ENCODE data around the gene TRPV4. TPM values are rescaled to one million over a fixed set of nuclear protein-coding genes. Genes with fewer than 3 reads are reported as not detected.
"Not testable (repeated sequence)": the region's sequence is repeated elsewhere in the genome, so short reads cannot be mapped to it uniquely, and the experiment has no call there.

The TRPV4 gene
- total RNA-seq, 2 donors from 2014 or later, result 5.2 to 6.3 TPM

- Histone ChIP-seq H3K4me1 (peaks cover 31% of the 10 kb centered on the region), H3K27ac (no peak overlapping the region), H3K36me3 (replicated peaks in 1 of 2; ENCODE audit: insufficient read depth in 1 of 2, low read depth in 2 of 2) (no peaks in the 10 kb centered on the region), H3K4me3 (no peak overlapping the region), H3K27me3 (no peaks in the 10 kb centered on the region), H3K9me3 (no peaks in the 10 kb centered on the region)
- no peak for ATAC-seq
- TF ChIP-seq CTCF (IDR thresholded peaks at IDR 0.05) (no peak), POLR2A (IDR thresholded peaks at IDR 0.05) (no peak)
- intact Hi-C loops (cut with DNase I), result no loop called here
- no peak for DNase-seq
- WGBS, 2 donors, result 79 to 90% methylated on average over 9 of the region's 9 CpGs
Measured at GRCh38 chr12:109868182-109869051, 35.2 kb upstream of the TRPV4 start.

- Histone ChIP-seq H3K36me3 (replicated peaks in 1 of 2; ENCODE audit: insufficient read depth in 1 of 2, low read depth in 2 of 2) (no peaks in the 10 kb centered on the region), H3K4me1 (peaks cover 34% of the 10 kb centered on the region), H3K27ac (peak overlapping the region; percentile 73 to 95 (median 90)), H3K9me3 (no peaks in the 10 kb centered on the region), H3K27me3 (no peaks in the 10 kb centered on the region), H3K4me3 (no peak overlapping the region)
- peak; percentile 20 to 45 (median 40) for DNase-seq
- ATAC-seq, result peak; percentile 70
- TF ChIP-seq CTCF (IDR thresholded peaks at IDR 0.05), result no peak
- TF ChIP-seq POLR2A (IDR thresholded peaks at IDR 0.05), result no peak
- WGBS, 2 donors, result 19 to 36% methylated on average over 3 of the region's 3 CpGs
- intact Hi-C loops (cut with DNase I), result no loop called here
Measured at GRCh38 chr12:109864916-109865315, 31.7 kb upstream of the TRPV4 start.

GRCh38 chr12:109863847-109864712 is 30.9 kb upstream of the TRPV4 start:
- peaks cover 34% of the 10 kb centered on the region for H3K4me1 ChIP-seq
- DNase-seq, result peak; percentile 82 to 94 (median 89)
- no peaks in the 10 kb centered on the region for H3K27me3 ChIP-seq
- WGBS, 2 donors, result 70 to 73% methylated on average over 4 to 9 of the region's 9 CpGs
- H3K4me3 ChIP-seq, result no peak overlapping the region
- TF ChIP-seq CTCF (IDR thresholded peaks at IDR 0.05) (no peak), POLR2A (IDR thresholded peaks at IDR 0.05) (peak in 2 of 3 donors; percentile 44 to 53)
- H3K36me3 ChIP-seq (replicated peaks in 1 of 2; ENCODE audit: insufficient read depth in 1 of 2, low read depth in 2 of 2), result no peaks in the 10 kb centered on the region
- H3K27ac ChIP-seq, result peak overlapping the region; percentile 65 to 95 (median 90)
- ATAC-seq, result peak; percentile 97
- intact Hi-C loops (cut with DNase I), result no loop called here
- H3K9me3 ChIP-seq, result no peaks in the 10 kb centered on the region

GRCh38 chr12:109862491-109862890 is 29.3 kb upstream of the TRPV4 start:
- H3K36me3 ChIP-seq (replicated peaks in 1 of 2; ENCODE audit: insufficient read depth in 1 of 2, low read depth in 2 of 2); intact Hi-C loops (cut with DNase I): not testable (repeated sequence)
- WGBS, 2 donors, result 93 to 94% methylated on average over 6 to 9 of the region's 9 CpGs

GRCh38 chr12:109861689-109862314 is 28.6 kb upstream of the TRPV4 start:
- no peak for ATAC-seq
- H3K4me1 ChIP-seq, result peaks cover 34% of the 10 kb centered on the region
- H3K27ac ChIP-seq, result no peak overlapping the region
- WGBS, 2 donors, result 79 to 87% methylated on average over 7 to 17 of the region's 17 CpGs
- no peaks in the 10 kb centered on the region for H3K27me3 ChIP-seq
- TF ChIP-seq CTCF (IDR thresholded peaks at IDR 0.05) (no peak), POLR2A (IDR thresholded peaks at IDR 0.05) (no peak)
- H3K36me3 ChIP-seq (replicated peaks in 1 of 2; ENCODE audit: insufficient read depth in 1 of 2, low read depth in 2 of 2), result peaks cover 0 to 10% of the 10 kb centered on the region in 2 donors
- DNase-seq, result no peak
- intact Hi-C loops (cut with DNase I), result no loop called here
- H3K9me3 ChIP-seq, result no peaks in the 10 kb centered on the region
- H3K4me3 ChIP-seq, result no peak overlapping the region

More at GRCh38 chr12:109862491-109862890, 29.3 kb upstream of the TRPV4 start:
- not testable (repeated sequence) for H3K4me3 ChIP-seq, H3K27ac ChIP-seq, H3K27me3 ChIP-seq, H3K9me3 ChIP-seq, ATAC-seq, DNase-seq
- H3K4me1 ChIP-seq, result peaks cover 34% of the 10 kb centered on the region

All from body of pancreas (tissue), 4 donors.